ENCODE results near the gene KRT81. TPM values are rescaled to one million over a fixed set of nuclear protein-coding genes. Genes with fewer than 3 reads are reported as not detected.

The KRT81 gene
- total and polyA plus RNA-seq, 2 of the 4 experiments (the other 2 are of a cell fraction): under 0.01 to 0.05 TPM

DNA sequence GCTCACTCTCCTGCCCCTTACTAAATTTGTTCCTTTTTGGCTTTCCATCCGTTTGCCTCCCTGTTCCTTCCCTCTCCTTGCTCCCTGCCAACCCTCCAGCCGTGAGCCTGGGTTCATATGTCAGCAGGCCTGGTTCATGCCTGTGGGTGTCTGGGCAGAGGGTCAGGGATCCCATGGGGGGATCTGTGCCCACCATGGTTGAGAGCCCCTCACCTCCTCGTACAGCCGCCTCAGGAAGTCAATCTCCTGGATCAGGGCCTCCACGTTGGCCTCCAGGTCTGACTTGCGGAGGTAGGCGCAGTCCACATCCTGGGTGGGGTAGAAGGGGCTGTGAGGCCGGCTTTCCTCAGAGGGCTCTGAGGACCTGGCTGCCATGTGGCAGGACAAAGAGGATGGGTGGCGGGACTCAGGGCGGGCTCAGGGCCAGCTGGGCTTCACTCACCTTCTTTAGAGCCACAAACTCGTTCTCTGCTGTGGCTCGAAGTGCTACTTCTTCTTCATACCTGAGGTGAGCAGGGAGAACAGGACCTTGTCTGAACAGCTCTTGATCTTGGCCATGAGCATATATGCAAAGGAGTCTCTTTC is 26.2 kb upstream of the KRT81 start:
- POLR2A ChIA-PET (ENCODE audit: unreplicated experiment): no interaction called here
- ATAC-seq (ENCODE audit: low read depth) (no peak), DNase-seq (no peak)
- Histone ChIP-seq H3K4me3 (ENCODE audit: insufficient read depth, low read depth, low read length) (no peak overlapping the region), H2AK5ac (ENCODE audit: low read depth, low read length) (no peak overlapping the region), H2AFZ (replicated peaks; ENCODE audit: low read length, poor library complexity) (no peak overlapping the region), H4K91ac (ENCODE audit: insufficient read depth, low read depth, low read length) (no peak overlapping the region), H3K4me1 (ENCODE audit: control insufficient read depth, insufficient read depth, low read length) (no peaks in the 10 kb centered on the region), H2BK120ac (ENCODE audit: low read depth, low read length) (no peak overlapping the region), H3K9me3 (ENCODE audit: control insufficient read depth, insufficient read depth, low read length) (no peaks in the 10 kb centered on the region), H2BK15ac (ENCODE audit: low read depth, low read length) (no peak overlapping the region), H3K36me3 (ENCODE audit: control insufficient read depth, insufficient read depth, low read length) (no peaks in the 10 kb centered on the region), H3K27ac (ENCODE audit: insufficient read depth, low read length) (no peak overlapping the region), H3K56ac (ENCODE audit: extremely low read depth, insufficient read depth, low read length) (no peak overlapping the region), H3K79me1 (ENCODE audit: low read depth in 1 of 2, low read length in 2 of 2) (no peaks in the 10 kb centered on the region), H2BK5ac (ENCODE audit: low read depth, low read length, poor library complexity, severe bottlenecking) (no peak overlapping the region), H3K9me1 (ENCODE audit: insufficient read depth, low read length) (no peaks in the 10 kb centered on the region), H3K18ac (ENCODE audit: low read depth, low read length) (no peak overlapping the region), H3K27me3 (ENCODE audit: control insufficient read depth, insufficient read depth, low read length) (peaks cover 82% of the 10 kb centered on the region), H3K4me2 (ENCODE audit: low read depth, low read length) (no peak overlapping the region), H3K4ac (ENCODE audit: low read depth, low read length) (no peak overlapping the region), H2BK20ac (ENCODE audit: low read depth, low read length) (no peak overlapping the region), H4K8ac (ENCODE audit: low read depth in 2 of 2, low read length in 2 of 2) (no peak overlapping the region), H2AK9ac (replicated peaks; ENCODE audit: low read depth, low read length, poor library complexity) (no peak overlapping the region), H4K20me1 (ENCODE audit: insufficient read depth, low read length) (no peaks in the 10 kb centered on the region), H4K5ac (ENCODE audit: low read depth, low read length) (no peak overlapping the region), H3K14ac (replicated peaks; ENCODE audit: low read depth, low read length) (no peak overlapping the region), H3K23ac (ENCODE audit: low read depth, low read length) (no peak overlapping the region), H3K9ac (ENCODE audit: low read depth, low read length) (no peak overlapping the region)
- CTCF ChIA-PET: no interaction called here
- in situ Hi-C loops (cut with MboI; ENCODE audit: low sequenced_read_pairs): no loop called here
- no CpG with 5 or more reads among the region's 12 CpGs for WGBS, 2 experiments (ENCODE audit: extremely low coverage in 2 of 2, insufficient read length in 1 of 2)
- intact Hi-C loops (cut with micrococcal nuclease): no loop called here
- no TSS peak for BruUV-seq (replicated peaks)
- dilution Hi-C loops (cut with HindIII; ENCODE audit: low sequenced_read_pairs, unreplicated experiment): no loop called here
- TF ChIP-seq CEBPB (IDR thresholded peaks at IDR 0.05; ENCODE audit: low read depth, low read length) (no peak), FOS (IDR thresholded peaks at IDR 0.05; ENCODE audit: low read depth, low read length) (no peak), POLR2A (IDR thresholded peaks at IDR 0.05; ENCODE audit: low read depth, low read length) (no peak), MAFK (IDR thresholded peaks at IDR 0.05; ENCODE audit: low read depth, low read length) (no peak), BHLHE40 (IDR thresholded peaks at IDR 0.05; ENCODE audit: low read depth, low read length) (no peak), SMC3 (IDR thresholded peaks at IDR 0.05; ENCODE audit: low read depth, low read length) (no peak), NFE2L2 (IDR thresholded peaks at IDR 0.05; ENCODE audit: low read depth, low read length) (no peak), RFX5 (IDR thresholded peaks at IDR 0.05; ENCODE audit: low read depth, low read length) (no peak), CHD1 (IDR thresholded peaks at IDR 0.05; ENCODE audit: low read depth, low read length) (no peak), RAD21 (IDR thresholded peaks at IDR 0.05; ENCODE audit: low read length) (no peak), MXI1 (IDR thresholded peaks at IDR 0.05; ENCODE audit: borderline replicate concordance, low read depth, low read length) (no peak), MAZ (IDR thresholded peaks at IDR 0.05; ENCODE audit: borderline replicate concordance, low read depth, low read length) (no peak), RCOR1 (IDR thresholded peaks at IDR 0.05; ENCODE audit: insufficient replicate concordance, low read length) (no peak)
- TF ChIP-seq, protein P1, sequence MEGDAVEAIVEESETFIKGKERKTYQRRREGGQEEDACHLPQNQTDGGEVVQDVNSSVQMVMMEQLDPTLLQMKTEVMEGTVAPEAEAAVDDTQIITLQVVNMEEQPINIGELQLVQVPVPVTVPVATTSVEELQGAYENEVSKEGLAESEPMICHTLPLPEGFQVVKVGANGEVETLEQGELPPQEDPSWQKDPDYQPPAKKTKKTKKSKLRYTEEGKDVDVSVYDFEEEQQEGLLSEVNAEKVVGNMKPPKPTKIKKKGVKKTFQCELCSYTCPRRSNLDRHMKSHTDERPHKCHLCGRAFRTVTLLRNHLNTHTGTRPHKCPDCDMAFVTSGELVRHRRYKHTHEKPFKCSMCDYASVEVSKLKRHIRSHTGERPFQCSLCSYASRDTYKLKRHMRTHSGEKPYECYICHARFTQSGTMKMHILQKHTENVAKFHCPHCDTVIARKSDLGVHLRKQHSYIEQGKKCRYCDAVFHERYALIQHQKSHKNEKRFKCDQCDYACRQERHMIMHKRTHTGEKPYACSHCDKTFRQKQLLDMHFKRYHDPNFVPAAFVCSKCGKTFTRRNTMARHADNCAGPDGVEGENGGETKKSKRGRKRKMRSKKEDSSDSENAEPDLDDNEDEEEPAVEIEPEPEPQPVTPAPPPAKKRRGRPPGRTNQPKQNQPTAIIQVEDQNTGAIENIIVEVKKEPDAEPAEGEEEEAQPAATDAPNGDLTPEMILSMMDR (conservative IDR thresholded peaks at IDR 0.05; ENCODE audit: low read depth, low read length): no peak
- TF ChIP-seq, protein P2, sequence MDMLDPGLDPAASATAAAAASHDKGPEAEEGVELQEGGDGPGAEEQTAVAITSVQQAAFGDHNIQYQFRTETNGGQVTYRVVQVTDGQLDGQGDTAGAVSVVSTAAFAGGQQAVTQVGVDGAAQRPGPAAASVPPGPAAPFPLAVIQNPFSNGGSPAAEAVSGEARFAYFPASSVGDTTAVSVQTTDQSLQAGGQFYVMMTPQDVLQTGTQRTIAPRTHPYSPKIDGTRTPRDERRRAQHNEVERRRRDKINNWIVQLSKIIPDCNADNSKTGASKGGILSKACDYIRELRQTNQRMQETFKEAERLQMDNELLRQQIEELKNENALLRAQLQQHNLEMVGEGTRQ (IDR thresholded peaks at IDR 0.05; ENCODE audit: low read depth, low read length): no peak
- TF ChIP-seq, protein P3, sequence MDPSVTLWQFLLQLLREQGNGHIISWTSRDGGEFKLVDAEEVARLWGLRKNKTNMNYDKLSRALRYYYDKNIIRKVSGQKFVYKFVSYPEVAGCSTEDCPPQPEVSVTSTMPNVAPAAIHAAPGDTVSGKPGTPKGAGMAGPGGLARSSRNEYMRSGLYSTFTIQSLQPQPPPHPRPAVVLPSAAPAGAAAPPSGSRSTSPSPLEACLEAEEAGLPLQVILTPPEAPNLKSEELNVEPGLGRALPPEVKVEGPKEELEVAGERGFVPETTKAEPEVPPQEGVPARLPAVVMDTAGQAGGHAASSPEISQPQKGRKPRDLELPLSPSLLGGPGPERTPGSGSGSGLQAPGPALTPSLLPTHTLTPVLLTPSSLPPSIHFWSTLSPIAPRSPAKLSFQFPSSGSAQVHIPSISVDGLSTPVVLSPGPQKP (IDR thresholded peaks at IDR 0.05; ENCODE audit: borderline replicate concordance, low read depth, low read length): no peak

All from IMR-90 (cell line).